ENCODE results near the gene KRTAP10-12. TPM values are rescaled to one million over a fixed set of nuclear protein-coding genes. Genes with fewer than 3 reads are reported as not detected.
"Not testable (repeated sequence)": the region's sequence is repeated elsewhere in the genome, so short reads cannot be mapped to it uniquely, and the experiment has no call there.

Gene KRTAP10-12, protein sequence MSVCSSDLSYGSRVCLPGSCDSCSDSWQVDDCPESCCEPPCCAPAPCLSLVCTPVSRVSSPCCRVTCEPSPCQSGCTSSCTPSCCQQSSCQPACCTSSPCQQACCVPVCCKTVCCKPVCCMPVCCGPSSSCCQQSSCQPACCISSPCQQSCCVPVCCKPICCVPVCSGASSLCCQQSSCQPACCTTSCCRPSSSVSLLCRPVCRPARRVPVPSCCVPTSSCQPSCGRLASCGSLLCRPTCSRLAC
- not detected in 2 replicates for total RNA-seq (2014; rRNA removed; shearing (Covaris generic); ENCODE audit: low replicate concordance)

- DNase-seq, H3K27me3 ChIP-seq, H3K36me3 ChIP-seq, H3K4me3 ChIP-seq: not testable (repeated sequence)
- peaks cover 17% of the 10 kb centered on the region for H3K9me3 ChIP-seq
Observed at GRCh38 chr21:44697172-44697810, at the start of gene KRTAP10-12. TSS of gene KRTAP10-12 (plus strand) at chr21:44697172. CDS start at chr21:44697202, 30 bp downstream.

DNA sequence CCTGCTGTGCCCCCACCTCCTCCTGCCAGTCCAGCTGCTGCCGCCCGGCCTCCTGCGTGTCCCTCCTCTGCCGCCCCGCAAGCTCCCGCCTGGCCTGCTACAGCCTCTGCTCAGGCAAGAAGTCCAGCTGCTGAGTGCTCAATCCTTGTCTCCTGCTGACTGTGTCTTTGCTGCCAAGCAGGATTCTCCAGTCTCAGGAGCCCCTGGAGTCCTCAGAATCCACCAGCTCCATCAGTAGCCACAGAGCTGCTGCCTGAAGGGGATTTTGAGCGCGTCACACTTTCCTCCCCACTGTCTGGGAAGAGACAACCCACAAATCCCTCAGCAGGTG is 49.8 kb upstream of the KRTAP10-12 start:
- H3K27me3 ChIP-seq: no peaks in the 10 kb centered on the region; the same call in none of the 2 replicates
- H3K36me3 ChIP-seq: no peaks in the 10 kb centered on the region
- H3K4me3 ChIP-seq: no peak overlapping the region
- peaks cover 19% of the 10 kb centered on the region for H3K9me3 ChIP-seq
- DNase-seq: no peak

DNA sequence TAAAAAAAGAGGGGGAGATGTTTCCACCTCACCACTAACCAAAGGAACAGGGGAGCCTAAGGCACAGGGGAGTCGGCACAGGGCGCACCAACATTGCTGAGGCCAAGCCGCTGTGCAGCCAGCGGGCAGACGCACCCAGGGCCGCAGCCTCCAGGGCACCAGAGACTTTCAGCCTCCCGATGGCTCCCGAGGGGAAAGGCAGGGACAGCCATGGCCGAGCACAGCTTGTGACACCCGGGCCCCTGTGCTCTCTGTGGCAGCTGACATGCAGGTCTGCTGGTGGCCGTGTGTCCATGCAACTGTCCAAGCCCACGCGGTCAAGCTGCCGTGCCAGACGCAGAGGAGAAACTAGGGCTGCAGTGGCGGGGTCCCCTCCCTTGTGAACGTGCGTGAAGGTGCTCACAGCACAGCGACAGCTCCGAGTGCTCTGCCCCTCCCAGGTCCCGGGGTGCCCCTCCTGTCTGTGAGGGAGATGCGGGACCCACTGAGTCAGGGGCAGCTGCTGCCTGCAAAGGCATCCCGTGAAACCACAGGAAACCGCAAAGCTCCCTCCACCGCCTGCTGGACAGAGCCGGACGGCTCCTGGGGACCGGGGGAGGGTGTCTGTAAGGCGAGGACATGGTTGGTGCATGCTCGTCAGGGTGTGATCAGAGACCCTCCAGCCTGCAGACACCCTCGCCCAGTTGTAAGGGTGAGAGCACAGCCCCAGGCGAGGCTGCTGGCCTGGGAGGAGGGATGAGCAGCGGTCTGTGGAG is 48.2 kb upstream of the KRTAP10-12 start:
- DNase-seq: no peak
- Histone ChIP-seq H3K36me3 (no peaks in the 10 kb centered on the region), H3K9me3 (peaks cover 15% of the 10 kb centered on the region), H3K27me3 (no peaks in the 10 kb centered on the region; the same call in none of the 2 replicates), H3K4me3 (no peak overlapping the region)

DNA sequence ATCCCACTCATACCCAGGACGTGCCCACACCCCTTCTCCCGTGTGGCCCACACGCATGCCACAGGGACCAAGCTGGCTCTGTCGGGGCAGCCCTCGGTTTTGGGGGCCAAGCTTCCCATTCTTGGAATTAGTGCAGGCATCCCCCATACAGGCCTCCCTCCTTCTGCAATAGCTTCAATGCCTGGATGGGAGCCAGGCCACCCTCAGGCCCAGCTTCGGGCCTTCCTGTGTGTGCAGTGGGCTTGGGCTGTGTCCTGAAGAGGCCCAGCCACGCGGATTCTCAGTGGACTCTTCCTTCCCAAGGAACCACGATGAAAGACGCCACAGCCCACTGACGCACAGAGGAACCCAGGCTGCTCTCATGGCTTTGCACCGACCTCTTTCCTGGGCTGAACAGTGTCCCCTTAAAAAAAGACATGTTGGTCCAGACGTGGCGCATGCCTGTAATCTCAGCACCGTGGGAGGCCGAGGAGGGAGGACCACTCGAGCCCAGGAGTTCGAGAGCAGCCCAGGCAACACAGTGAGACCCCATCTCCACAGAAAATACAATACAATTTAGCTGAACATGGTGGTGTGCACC is 47.4 kb upstream of the KRTAP10-12 start:
- Histone ChIP-seq H3K9me3 (peaks cover 9% of the 10 kb centered on the region), H3K27me3 (no peaks in the 10 kb centered on the region; the same call in none of the 2 replicates), H3K4me3 (no peak overlapping the region), H3K36me3 (no peaks in the 10 kb centered on the region)
- DNase-seq: no peak

- no peak overlapping the region for H3K4me3 ChIP-seq
- DNase-seq: no peak
- H3K27me3 ChIP-seq: no peaks in the 10 kb centered on the region; the same call in none of the 2 replicates
- no peaks in the 10 kb centered on the region for H3K36me3 ChIP-seq
- H3K9me3 ChIP-seq: peaks cover 3% of the 10 kb centered on the region
Observed at GRCh38 chr21:44650265-44650972, 46.6 kb upstream of the KRTAP10-12 start.

- no peak for DNase-seq
- H3K9me3 ChIP-seq: peaks cover under 1% of the 10 kb centered on the region; the same call in 1 of the 2 replicates
- H3K36me3 ChIP-seq: no peaks in the 10 kb centered on the region
- H3K27me3 ChIP-seq: no peaks in the 10 kb centered on the region; the same call in none of the 2 replicates
- H3K4me3 ChIP-seq: no peak overlapping the region
Observed at GRCh38 chr21:44650973-44651675, 45.8 kb upstream of the KRTAP10-12 start.

DNA sequence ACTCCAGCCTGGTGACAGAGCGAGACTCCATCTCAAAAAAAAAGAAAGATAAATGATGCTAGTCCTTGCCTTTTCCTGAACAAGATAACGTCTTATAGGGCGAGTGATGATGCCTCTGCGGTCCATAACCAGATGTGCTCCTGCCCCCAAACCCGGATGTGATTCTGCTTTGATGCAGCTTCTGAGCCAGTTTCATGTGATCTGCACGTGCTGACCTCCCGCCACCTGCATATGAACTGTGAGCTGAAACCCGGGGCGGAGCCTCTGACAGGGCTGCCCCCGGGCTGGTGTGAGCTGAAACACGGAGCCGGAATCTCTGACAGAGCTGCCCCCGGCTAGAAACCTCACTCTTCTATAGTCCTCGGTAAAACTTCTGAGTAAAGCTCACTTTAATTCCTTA is 43.8 kb upstream of the KRTAP10-12 start:
- Histone ChIP-seq H3K9me3 (peaks cover 10% of the 10 kb centered on the region), H3K27me3 (no peaks in the 10 kb centered on the region), H3K4me3 (no peak overlapping the region), H3K36me3 (no peaks in the 10 kb centered on the region)
- no peak for DNase-seq

DNA sequence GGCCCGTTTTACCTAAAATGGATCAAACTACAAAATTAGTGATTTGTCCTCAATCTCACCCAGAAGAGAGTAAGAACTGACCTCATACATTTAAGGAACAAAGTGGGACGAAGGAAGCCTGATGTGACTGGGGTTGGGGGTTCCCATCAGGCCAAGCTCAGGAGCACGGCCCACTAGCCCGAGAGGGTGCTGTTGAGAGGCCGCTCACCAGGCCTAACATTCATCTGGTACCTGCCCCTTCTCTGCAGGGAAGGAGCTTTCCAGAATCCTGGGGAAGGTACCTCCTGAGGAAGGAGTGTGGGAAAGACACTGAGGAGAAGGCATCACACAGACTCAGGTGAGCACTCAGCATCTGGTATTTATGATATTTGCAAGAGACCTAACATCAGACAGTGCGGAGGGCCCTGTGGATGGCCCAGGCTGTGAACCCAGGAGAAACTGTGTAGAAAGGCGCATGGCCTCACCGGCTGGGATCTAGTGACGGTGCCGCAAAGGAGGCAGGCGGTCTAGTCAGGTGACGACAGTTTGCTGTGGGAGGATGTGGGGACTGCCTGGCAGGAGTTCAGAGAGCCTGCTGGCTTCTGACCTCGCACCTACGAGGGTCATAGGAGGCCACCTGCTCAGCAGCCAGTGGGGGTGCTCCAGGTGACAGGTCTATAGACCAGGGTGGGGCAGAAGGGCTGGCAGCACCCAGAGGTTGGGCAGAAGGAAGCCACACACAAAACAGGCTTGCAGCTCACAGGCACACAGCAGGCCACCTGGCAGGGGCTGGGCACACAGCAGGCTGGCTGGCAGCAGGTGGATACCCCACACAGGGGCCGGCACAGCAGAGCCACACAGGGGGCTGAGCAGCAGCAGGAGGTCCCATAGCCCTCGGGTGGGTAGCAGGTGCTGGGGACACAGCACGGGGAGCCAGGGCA is 43.1 kb upstream of the KRTAP10-12 start:
- DNase-seq: no peak
- Histone ChIP-seq H3K9me3 (peaks cover 10% of the 10 kb centered on the region), H3K36me3 (no peaks in the 10 kb centered on the region), H3K27me3 (no peaks in the 10 kb centered on the region), H3K4me3 (no peak overlapping the region)

GRCh38 chr21:44654576-44655175 is 42.3 kb upstream of the KRTAP10-12 start, which contains the start of gene KRTAP12-4:
TSS of gene KRTAP12-4 (minus strand) at chr21:44654659. CDS start at chr21:44654614, 45 bp downstream.
- no peak for DNase-seq
- H3K9me3 ChIP-seq: peaks cover 10% of the 10 kb centered on the region
- no peaks in the 10 kb centered on the region for H3K36me3 ChIP-seq
- H3K27me3 ChIP-seq: no peaks in the 10 kb centered on the region
- H3K4me3 ChIP-seq: no peak within 1 kb of the TSS

DNA sequence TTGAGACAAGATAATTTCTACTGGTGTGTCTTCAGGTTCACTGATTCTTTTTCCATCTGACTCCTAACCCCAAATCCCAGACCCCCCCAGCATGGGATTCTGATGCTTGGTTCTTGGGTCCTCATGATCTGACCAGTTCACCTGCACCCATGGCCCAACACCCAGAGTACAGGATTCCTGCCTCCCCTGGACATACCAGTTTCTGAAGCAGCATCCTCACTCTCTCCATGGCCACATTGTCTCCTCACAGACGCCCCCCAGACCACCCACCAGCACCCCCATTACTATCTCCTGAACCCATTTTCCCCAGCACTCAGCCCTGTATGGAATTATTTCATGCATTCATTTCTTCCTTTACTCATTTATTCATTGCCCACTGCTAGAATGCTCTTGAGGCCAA is 40.1 kb upstream of the KRTAP10-12 start:
- DNase-seq: no peak
- H3K9me3 ChIP-seq: peaks cover 10% of the 10 kb centered on the region
- no peaks in the 10 kb centered on the region for H3K27me3 ChIP-seq
- H3K36me3 ChIP-seq: no peaks in the 10 kb centered on the region
- no peak overlapping the region for H3K4me3 ChIP-seq

GRCh38 chr21:44657635-44658540 is 39.1 kb upstream of the KRTAP10-12 start, which contains the start of gene KRTAP12-3:
TSS of gene KRTAP12-3 (plus strand) at chr21:44657932. CDS start at chr21:44657980, 48 bp downstream.
- no peak for DNase-seq
- Histone ChIP-seq H3K27me3 (no peaks in the 10 kb centered on the region), H3K9me3 (peaks cover 10% of the 10 kb centered on the region), H3K4me3 (no peak within 1 kb of the TSS), H3K36me3 (no peaks in the 10 kb centered on the region)

DNA sequence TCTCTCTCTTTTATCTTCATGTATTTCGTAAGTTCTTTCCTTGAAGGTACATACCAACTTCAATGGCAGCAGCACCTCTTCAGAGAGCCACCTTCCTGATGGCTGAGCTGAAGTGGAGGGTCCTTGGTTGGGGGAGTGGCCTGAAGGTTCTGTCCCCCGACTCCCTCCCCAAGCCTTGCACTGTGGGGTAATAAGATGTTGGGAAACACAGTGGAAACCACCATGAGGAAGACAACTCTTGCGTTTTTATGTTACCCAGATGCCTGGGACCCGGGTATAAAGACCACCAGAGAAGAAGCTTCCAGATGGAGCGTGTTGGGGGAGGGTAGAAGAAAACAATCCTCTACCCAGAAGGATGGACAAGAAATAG is 38.4 kb upstream of the KRTAP10-12 start:
- Histone ChIP-seq H3K36me3 (no peaks in the 10 kb centered on the region), H3K9me3 (peaks cover 10% of the 10 kb centered on the region), H3K4me3 (no peak overlapping the region), H3K27me3 (no peaks in the 10 kb centered on the region)
- no peak for DNase-seq

DNA sequence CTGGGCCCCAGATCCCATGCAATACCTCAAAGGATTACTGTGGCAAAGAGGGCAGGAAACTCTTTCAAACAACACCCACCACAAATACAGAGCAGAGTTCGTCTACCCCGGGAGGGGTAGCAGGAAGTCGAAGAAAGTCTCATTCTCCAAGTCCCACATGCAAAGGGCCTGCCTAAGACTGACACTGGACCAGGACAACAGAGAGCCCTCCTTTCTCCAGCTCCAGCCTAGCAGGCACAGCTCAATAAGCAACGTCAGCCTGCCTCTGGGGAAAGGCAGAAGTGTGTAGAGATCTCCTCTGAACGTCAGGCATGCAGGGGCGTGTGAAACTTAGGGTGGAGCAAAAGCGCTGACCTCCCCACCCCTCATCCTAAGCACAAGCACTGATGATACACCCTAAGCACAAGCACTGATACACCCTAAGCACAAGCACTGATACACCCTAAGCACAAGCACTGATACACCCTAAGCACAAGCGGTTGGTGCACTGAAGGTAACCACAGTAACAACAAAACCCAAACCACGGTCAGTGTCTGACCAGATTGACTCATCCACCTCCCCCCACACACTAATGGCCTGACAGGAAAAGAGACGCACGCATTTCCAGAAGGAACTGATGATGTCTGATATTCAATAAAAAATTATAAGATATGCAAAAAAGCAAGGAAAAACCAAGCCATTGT is 37.9 kb upstream of the KRTAP10-12 start:
- Histone ChIP-seq H3K27me3 (no peaks in the 10 kb centered on the region), H3K36me3 (no peaks in the 10 kb centered on the region), H3K4me3 (no peak overlapping the region), H3K9me3 (peaks cover 10% of the 10 kb centered on the region)
- no peak for DNase-seq

Measured in MG63 (cell line).